Measurements from ENCODE around the gene TMEM51. TPM values are rescaled to one million over a fixed set of nuclear protein-coding genes. Genes with fewer than 3 reads are reported as not detected.

Gene TMEM51
- total and polyA plus RNA-seq, 10 of the 15 experiments (the other 5 are each of a cell fraction or from before 2014, with no cell fraction given), result 0.55 to 4.8 (median 3.1) TPM

DNA sequence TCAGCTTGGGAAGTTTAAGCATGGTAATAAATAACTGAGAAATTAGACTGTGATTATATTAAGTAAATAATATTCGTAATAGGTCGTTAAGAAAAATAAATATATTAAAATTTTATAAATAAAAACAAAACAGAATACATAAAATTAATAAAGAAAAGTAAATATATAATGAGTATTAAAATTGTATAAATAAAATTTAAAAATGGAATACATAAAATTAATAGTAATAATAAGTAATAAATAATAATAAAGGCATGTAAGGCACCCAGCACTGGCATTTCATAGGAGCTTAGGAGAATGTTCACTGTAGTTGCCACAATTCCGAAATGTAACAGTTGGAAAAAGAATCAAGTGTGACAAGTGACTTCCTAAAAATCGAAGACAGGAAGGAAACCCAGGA is 47.7 kb downstream of the TMEM51 start (continued):
- TF ChIP-seq, protein P1, sequence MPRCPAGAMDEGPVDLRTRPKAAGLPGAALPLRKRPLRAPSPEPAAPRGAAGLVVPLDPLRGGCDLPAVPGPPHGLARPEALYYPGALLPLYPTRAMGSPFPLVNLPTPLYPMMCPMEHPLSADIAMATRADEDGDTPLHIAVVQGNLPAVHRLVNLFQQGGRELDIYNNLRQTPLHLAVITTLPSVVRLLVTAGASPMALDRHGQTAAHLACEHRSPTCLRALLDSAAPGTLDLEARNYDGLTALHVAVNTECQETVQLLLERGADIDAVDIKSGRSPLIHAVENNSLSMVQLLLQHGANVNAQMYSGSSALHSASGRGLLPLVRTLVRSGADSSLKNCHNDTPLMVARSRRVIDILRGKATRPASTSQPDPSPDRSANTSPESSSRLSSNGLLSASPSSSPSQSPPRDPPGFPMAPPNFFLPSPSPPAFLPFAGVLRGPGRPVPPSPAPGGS (IDR thresholded peaks at IDR 0.05; ENCODE audit: borderline replicate concordance, insufficient read depth, low read depth, low read length, poor library complexity, severe bottlenecking), result no peak
- no peak for TF ChIP-seq SREBF1 (IDR thresholded peaks at IDR 0.05; ENCODE audit: low read length)
- TF ChIP-seq KLF5 (IDR thresholded peaks at IDR 0.05; ENCODE audit: partially characterized antibody), result no peak
- TF ChIP-seq PAX5 (IDR thresholded peaks at IDR 0.05; ENCODE audit: borderline replicate concordance, low read depth, low read length), result no peak
- no peak for TF ChIP-seq SRF (IDR thresholded peaks at IDR 0.05; ENCODE audit: low read depth in 2 of 2, low read length in 2 of 2)
- no peak for TF ChIP-seq CBFB (IDR thresholded peaks at IDR 0.05; ENCODE audit: low read depth)

GRCh38 chr1:15201849-15202551 is 48.5 kb downstream of the TMEM51 start:
- DNase-seq (ENCODE audit: low read depth, low spot score) (no peak), FAIRE-seq (no peak), ATAC-seq (no peak)
- intact Hi-C loops (cut with micrococcal nuclease; ENCODE audit: unreplicated experiment), result no loop called here
- H4K20me1 ChIP-seq (ENCODE audit: control insufficient read depth, insufficient read depth), result no peaks in the 10 kb centered on the region
- WGBS (ENCODE audit: insufficient coverage, insufficient replicate concordance, low lambda C conversion rate, missing lambda C conversion rate), result 31% methylated on average over 13 of the region's 13 CpGs
- in situ Hi-C loops (cut with MboI), result no loop called here
- H3K27ac ChIP-seq (ENCODE audit: control insufficient read depth, insufficient read depth), result no peak overlapping the region
- no peak overlapping the region for H3K9ac ChIP-seq (ENCODE audit: control insufficient read depth, insufficient read depth, low read length)
- no peaks in the 10 kb centered on the region; the same call in 1 of the 2 replicates for H3K4me1 ChIP-seq (ENCODE audit: control insufficient read depth, insufficient read depth, low read length)
- no peaks in the 10 kb centered on the region for H3K36me3 ChIP-seq (ENCODE audit: control insufficient read depth in 2 of 2, insufficient read depth in 2 of 2, low read length in 1 of 2)
- ChIA-PET RAD21 (ENCODE audit: unreplicated experiment) (no interaction called here), CTCF (interaction anchor here (0.9 to 1.4 kb wide), 3 partner anchors 50 to 73 kb away, joined by 3 to 4 read pairs (median 3); no protein-coding TSS in a partner anchor), SMC1A (ENCODE audit: uncharacterized antibody, unreplicated experiment) (interaction anchor here (0.9 to 1.7 kb wide), 2 partner anchors 29 to 46 kb away, joined by 3 to 8 read pairs; no protein-coding TSS in a partner anchor), POLR2A (no interaction called here)
- H3K27me3 ChIP-seq (replicated peaks in 1 of 2; ENCODE audit: control insufficient read depth in 2 of 2, insufficient read depth in 2 of 2, low read length in 1 of 2), result no peaks in the 10 kb centered on the region
- BruUV-seq (replicated peaks), result no TSS peak
- no peak overlapping the region for H3K4me3 ChIP-seq
- H3K9me3 ChIP-seq (replicated peaks; ENCODE audit: control insufficient read depth, insufficient read depth, low read length), result no peaks in the 10 kb centered on the region
- H2AFZ ChIP-seq (ENCODE audit: control insufficient read depth, low read depth, low read length), result no peak overlapping the region
- H3K79me2 ChIP-seq (ENCODE audit: control insufficient read depth, insufficient read depth, low read length), result no peaks in the 10 kb centered on the region
- no peak overlapping the region for H3K4me2 ChIP-seq (ENCODE audit: control insufficient read depth, insufficient read depth)
- TF ChIP-seq ZNF207 (IDR thresholded peaks at IDR 0.05; ENCODE audit: borderline replicate concordance) (no peak), CHD2 (IDR thresholded peaks at IDR 0.05; ENCODE audit: borderline replicate concordance, low read depth, low read length) (no peak), MYB (IDR thresholded peaks at IDR 0.05; ENCODE audit: borderline replicate concordance, low read depth, low read length) (no peak), IKZF2 (IDR thresholded peaks at IDR 0.05) (no peak), SRF (IDR thresholded peaks at IDR 0.05; ENCODE audit: low read depth in 2 of 2, low read length in 2 of 2) (no peak), FOXK2 (IDR thresholded peaks at IDR 0.05) (no peak), CEBPZ (IDR thresholded peaks at IDR 0.05; ENCODE audit: low read depth, low read length) (no peak), MTA3 (IDR thresholded peaks at IDR 0.05; ENCODE audit: borderline replicate concordance, low read length) (no peak), IRF3 (IDR thresholded peaks at IDR 0.05) (no peak)
- TF ChIP-seq, protein P2, sequence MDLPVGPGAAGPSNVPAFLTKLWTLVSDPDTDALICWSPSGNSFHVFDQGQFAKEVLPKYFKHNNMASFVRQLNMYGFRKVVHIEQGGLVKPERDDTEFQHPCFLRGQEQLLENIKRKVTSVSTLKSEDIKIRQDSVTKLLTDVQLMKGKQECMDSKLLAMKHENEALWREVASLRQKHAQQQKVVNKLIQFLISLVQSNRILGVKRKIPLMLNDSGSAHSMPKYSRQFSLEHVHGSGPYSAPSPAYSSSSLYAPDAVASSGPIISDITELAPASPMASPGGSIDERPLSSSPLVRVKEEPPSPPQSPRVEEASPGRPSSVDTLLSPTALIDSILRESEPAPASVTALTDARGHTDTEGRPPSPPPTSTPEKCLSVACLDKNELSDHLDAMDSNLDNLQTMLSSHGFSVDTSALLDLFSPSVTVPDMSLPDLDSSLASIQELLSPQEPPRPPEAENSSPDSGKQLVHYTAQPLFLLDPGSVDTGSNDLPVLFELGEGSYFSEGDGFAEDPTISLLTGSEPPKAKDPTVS (IDR thresholded peaks at IDR 0.05; ENCODE audit: low read depth, low read length), result no peak

Data from GM12878 (cell line).